ENCODE results near the gene CLIP2. TPM values are rescaled to one million over a fixed set of nuclear protein-coding genes. Genes with fewer than 3 reads are reported as not detected.

The CLIP2 gene
- total RNA-seq, 1 experiment from 2014 or later: 39.9 TPM

DNA sequence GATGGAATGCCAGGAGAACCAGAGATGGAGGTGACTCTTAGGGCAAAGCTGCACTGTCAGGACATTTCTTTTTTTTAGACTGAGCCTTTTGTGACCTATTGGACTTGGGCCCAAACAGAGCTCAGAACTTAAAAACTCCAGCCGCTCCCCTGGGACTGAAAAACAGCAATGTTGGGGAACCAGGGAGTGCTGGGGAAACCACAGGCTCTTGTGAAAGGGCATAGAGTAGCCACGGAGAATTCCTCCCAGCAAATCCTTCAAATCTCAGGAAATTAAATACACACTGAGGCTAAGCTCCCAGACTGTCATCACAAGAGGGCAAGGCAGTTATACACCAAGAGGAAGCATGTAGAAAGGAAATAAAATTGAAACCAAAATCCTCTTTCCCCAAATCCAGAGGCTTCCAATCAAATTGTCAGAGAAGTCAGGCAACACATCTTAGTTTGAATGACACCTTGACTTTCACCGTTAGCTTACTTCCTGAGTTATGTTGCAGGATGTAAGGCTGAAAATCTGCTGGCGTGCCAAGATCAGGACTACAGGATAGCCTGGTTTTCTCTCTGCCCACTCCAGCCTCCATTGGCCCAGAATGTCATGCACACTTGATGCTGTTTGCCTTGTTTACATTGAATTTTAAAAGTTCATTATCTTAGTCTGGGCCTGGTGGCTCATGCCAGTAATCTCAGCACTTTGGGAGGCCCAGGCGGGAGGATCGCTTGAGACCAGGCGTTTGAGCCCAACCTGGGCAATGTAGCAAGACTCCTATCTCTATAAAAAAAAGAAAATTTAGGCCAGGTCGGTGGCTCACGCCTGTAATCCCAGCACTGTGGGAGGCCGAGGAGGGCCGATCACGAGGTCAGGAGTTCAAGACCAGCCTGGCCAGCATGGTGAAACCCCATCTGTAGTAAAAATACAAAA is 32.5 kb upstream of the CLIP2 start:
- POLR2A ChIA-PET: interaction anchor here (0.7 kb wide), 1 partner anchor 73 kb away, joined by 3 read pairs; no protein-coding TSS in a partner anchor
- Histone ChIP-seq H3K4me3 (ENCODE audit: low read depth in 2 of 2, low read length in 2 of 2) (no peak overlapping the region), H3K36me3 (ENCODE audit: control insufficient read depth, insufficient read depth, low read length) (no peaks in the 10 kb centered on the region; the same call in 1 of the 2 replicates), H3K9me3 (ENCODE audit: control insufficient read depth, insufficient read depth, low read depth, low read length) (no peaks in the 10 kb centered on the region), H3K27ac (ENCODE audit: low read length) (peak overlapping the region; percentile 74), H3K27me3 (ENCODE audit: control insufficient read depth, insufficient read depth, low read length) (no peaks in the 10 kb centered on the region), H3K4me1 (ENCODE audit: control insufficient read depth, insufficient read depth, low read length) (peaks cover 15% of the 10 kb centered on the region)
- DNase-seq (ENCODE audit: low read depth, low spot score): no peak
- intact Hi-C loops (cut with micrococcal nuclease; ENCODE audit: unreplicated experiment) (no loop called here), in situ Hi-C loops (cut with HindIII; ENCODE audit: low pct_unique_long_range_greater_than_20kb, low sequenced_read_pairs) (no loop called here)
- CTCF ChIA-PET: no interaction called here
- no TSS peak for BruUV-seq (replicated peaks)
- no peak for ATAC-seq
- no peak for TF ChIP-seq SIN3A (IDR thresholded peaks at IDR 0.05; ENCODE audit: borderline replicate concordance, insufficient read depth, low read depth, low read length)
- no peak for TF ChIP-seq CTCF (IDR thresholded peaks at IDR 0.05)
- no peak for TF ChIP-seq REST (IDR thresholded peaks at IDR 0.05; ENCODE audit: insufficient read depth in 1 of 2, low read depth in 2 of 2, low read length in 1 of 2)
- no peak for TF ChIP-seq TCF7L2 (IDR thresholded peaks at IDR 0.05; ENCODE audit: low read depth, low read length)
- TF ChIP-seq POLR2AphosphoS5 (IDR thresholded peaks at IDR 0.05; ENCODE audit: low read depth, low read length): no peak

GRCh38 chr7:74258639-74259038 is 30.6 kb upstream of the CLIP2 start:
- TF ChIP-seq TCF7L2 (IDR thresholded peaks at IDR 0.05; ENCODE audit: low read depth, low read length) (no peak), CTCF (IDR thresholded peaks at IDR 0.05) (no peak), REST (IDR thresholded peaks at IDR 0.05; ENCODE audit: insufficient read depth in 1 of 2, low read depth in 2 of 2, low read length in 1 of 2) (no peak), SIN3A (IDR thresholded peaks at IDR 0.05; ENCODE audit: borderline replicate concordance, insufficient read depth, low read depth, low read length) (no peak)
- H3K4me3 ChIP-seq (ENCODE audit: low read depth in 2 of 2, low read length in 2 of 2): no peak overlapping the region
- in situ Hi-C loops (cut with HindIII; ENCODE audit: low pct_unique_long_range_greater_than_20kb, low sequenced_read_pairs) (no loop called here), intact Hi-C loops (cut with micrococcal nuclease; ENCODE audit: unreplicated experiment) (no loop called here)
- H3K9me3 ChIP-seq (ENCODE audit: control insufficient read depth, insufficient read depth, low read depth, low read length): no peaks in the 10 kb centered on the region
- no peaks in the 10 kb centered on the region; the same call in 1 of the 2 replicates for H3K36me3 ChIP-seq (ENCODE audit: control insufficient read depth, insufficient read depth, low read length)
- peaks cover 15% of the 10 kb centered on the region for H3K4me1 ChIP-seq (ENCODE audit: control insufficient read depth, insufficient read depth, low read length)
- H3K27me3 ChIP-seq (ENCODE audit: control insufficient read depth, insufficient read depth, low read length): no peaks in the 10 kb centered on the region
- BruUV-seq (replicated peaks): no TSS peak
- DNase-seq (ENCODE audit: low read depth, low spot score) (no peak), ATAC-seq (no peak)
- ChIA-PET CTCF (no interaction called here), POLR2A (no interaction called here)
- no peak overlapping the region for H3K27ac ChIP-seq (ENCODE audit: low read length)

All from Panc1 (cell line).